Lower leg skin (tissue), 3 donors: ENCODE results near the gene BLNK.

Source experiments
- POLR2A ChIP-seq, 2 donors: fragments of 450-650 bp; IDR thresholded peaks; one replicate each; pipeline ENCODE4 v1.6.1; 2016 to 2017; ENCODE audit warnings: antibody characterized with exemption in 2 of 2, mild to moderate bottlenecking in 1 of 2, moderate library complexity in 1 of 2
- TF ChIP-seq, protein P1 (sequence below), 3 donors: fragments of 450-650 bp; IDR thresholded peaks; one replicate each; pipeline ENCODE4 v1.5.1; 2016; ENCODE audit warnings: antibody characterized with exemption in 3 of 3, mild to moderate bottlenecking in 3 of 3, moderate library complexity in 2 of 3

DNA sequence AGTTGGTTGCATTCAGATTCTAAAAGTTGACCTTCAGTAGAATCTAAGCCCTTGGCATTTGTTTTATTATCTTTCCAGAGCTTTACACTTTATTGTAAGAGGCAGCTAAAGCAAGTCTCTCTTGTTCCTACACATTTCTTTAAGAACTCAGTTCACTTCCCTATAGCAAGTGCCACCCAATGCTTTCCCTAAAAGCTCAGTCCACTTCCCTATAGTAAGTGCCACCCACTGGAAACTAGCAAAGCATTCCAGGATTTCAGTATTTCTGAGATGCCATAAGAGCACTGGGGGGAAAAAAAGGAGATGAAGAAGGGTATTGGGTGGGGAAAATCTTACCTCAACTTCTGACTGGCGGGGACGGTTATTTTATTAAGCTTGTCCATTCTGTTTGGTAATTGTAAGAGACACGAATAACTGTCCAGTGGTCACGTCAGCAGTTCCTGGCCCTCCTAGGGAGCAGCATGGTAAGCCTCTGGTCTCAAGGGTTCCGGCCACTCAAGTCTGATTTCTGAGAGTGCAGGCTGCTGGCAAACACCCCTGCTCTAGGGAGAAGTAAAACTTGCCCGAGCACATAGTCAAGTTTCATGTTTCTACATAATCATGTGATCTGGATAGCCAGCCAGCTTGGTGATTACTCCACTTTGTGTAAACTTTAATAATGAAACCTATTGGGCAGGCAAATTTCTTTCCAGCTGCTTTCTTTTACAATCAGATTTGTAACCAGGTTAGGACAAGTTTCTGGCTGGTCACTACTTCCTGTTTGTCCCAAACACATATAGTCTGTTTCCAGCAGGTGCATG, at the start of gene BLNK:
- TF ChIP-seq POLR2A (IDR thresholded peaks at IDR 0.05) = no peak
- TF ChIP-seq, protein P1, sequence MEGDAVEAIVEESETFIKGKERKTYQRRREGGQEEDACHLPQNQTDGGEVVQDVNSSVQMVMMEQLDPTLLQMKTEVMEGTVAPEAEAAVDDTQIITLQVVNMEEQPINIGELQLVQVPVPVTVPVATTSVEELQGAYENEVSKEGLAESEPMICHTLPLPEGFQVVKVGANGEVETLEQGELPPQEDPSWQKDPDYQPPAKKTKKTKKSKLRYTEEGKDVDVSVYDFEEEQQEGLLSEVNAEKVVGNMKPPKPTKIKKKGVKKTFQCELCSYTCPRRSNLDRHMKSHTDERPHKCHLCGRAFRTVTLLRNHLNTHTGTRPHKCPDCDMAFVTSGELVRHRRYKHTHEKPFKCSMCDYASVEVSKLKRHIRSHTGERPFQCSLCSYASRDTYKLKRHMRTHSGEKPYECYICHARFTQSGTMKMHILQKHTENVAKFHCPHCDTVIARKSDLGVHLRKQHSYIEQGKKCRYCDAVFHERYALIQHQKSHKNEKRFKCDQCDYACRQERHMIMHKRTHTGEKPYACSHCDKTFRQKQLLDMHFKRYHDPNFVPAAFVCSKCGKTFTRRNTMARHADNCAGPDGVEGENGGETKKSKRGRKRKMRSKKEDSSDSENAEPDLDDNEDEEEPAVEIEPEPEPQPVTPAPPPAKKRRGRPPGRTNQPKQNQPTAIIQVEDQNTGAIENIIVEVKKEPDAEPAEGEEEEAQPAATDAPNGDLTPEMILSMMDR (IDR thresholded peaks at IDR 0.05) = no peak
